K562 (cell line): ENCODE measurements around the gene ZP1. TPM values are rescaled to one million over a fixed set of nuclear protein-coding genes. Genes with fewer than 3 reads are reported as not detected.

Experiments
- CXXC5 ChIP-seq: fragments of 250-450 bp; sonication (Bioruptor Pico); IDR thresholded peaks from 2 replicates; pipeline ENCODE4 v1.8.0; 2022; ENCODE audit warnings: inconsistent platforms, mild to moderate bottlenecking, moderate library complexity
- ETV6 ChIP-seq, 3 experiments: fragments of 150-350 bp in 1 of 3; sonication (generic) in 1 of 3; formaldehyde crosslinking in 1 of 3; IDR thresholded peaks; 2 replicates each; pipeline versions ENCODE4 v1.6.1 to v1.8.0; 2014 to 2022; ENCODE audit warnings: borderline replicate concordance in 2 of 3, low read depth in 2 of 3, antibody characterized with exemption in 1 of 3, low read length in 1 of 3, mild to moderate bottlenecking in 1 of 3, missing genetic modification reagents in 1 of 3
- EWSR1 ChIP-seq: fragments of 450-650 bp; IDR thresholded peaks from 2 replicates; pipeline ENCODE4 v1.6.1; 2018; ENCODE audit warnings: borderline replicate concordance, mild to moderate bottlenecking, low read depth, moderate library complexity; ENCODE audit not compliant: partially characterized antibody
- FOXA1 ChIP-seq: fragments of 450-650 bp; IDR thresholded peaks from 2 replicates; pipeline ENCODE4 v1.6.1; 2016; ENCODE audit warnings: mild to moderate bottlenecking, borderline replicate concordance
- FOXJ2 ChIP-seq: fragments of 200-800 bp; sonication (Bioruptor generic); IDR thresholded peaks from 2 replicates; pipeline ENCODE4 v1.6.1; 2016; ENCODE audit warnings: missing genetic modification characterization, missing compliant biosample characterization
- MGA ChIP-seq: fragments of 450-650 bp; IDR thresholded peaks from 2 replicates; pipeline ENCODE4 v1.6.1; 2016; ENCODE audit warnings: mild to moderate bottlenecking, moderate library complexity
- NFE2L1 ChIP-seq: fragments of 450-650 bp; IDR thresholded peaks from 2 replicates; pipeline ENCODE4 v1.6.1; 2016; ENCODE audit warnings: missing genetic modification characterization, low read depth, mild to moderate bottlenecking, missing compliant biosample characterization, moderate library complexity, borderline replicate concordance
- XRCC4 ChIP-seq: IDR thresholded peaks from one replicate; pipeline ENCODE4 v1.6.1; 2011; ENCODE audit not compliant: insufficient read depth, insufficient read length; ENCODE audit errors: extremely low read depth
- ZBTB1 ChIP-seq: sonication (generic); formaldehyde crosslinking; IDR thresholded peaks from 2 replicates; pipeline ENCODE4 v1.8.1; 2023; ENCODE audit warnings: missing genetic modification reagents, low read depth, mild to moderate bottlenecking, borderline replicate concordance
- ZNF316 ChIP-seq: fragments of 450-650 bp; IDR thresholded peaks from 2 replicates; pipeline ENCODE4 v1.6.1; 2016
- ZNF695 ChIP-seq: fragments of 450-650 bp; formaldehyde crosslinking; IDR thresholded peaks from 2 replicates; pipeline ENCODE4 v1.4.0; 2020; ENCODE audit warnings: mild to moderate bottlenecking, moderate library complexity
- ZNF785 ChIP-seq: fragments of 250-450 bp; sonication (Bioruptor Pico); IDR thresholded peaks from 2 replicates; pipeline ENCODE4 v1.4.0; 2020; ENCODE audit warnings: mild to moderate bottlenecking
- polyA plus RNA-seq, 8 experiments: library from polyadenylated mRNA; depleted of rRNA in 4 of 8; stranded (reverse) in 5 of 8; unstranded in 3 of 8; fragments of >200 nt; fragmentation: Nextera tagmentation in 2 of 8; fragmentation: Illumina TruSeq in 1 of 8; extraction: Ambion mirVana in 2 of 8; extraction: Trizol in 1 of 8; gene quantifications; 2 replicates each; pipeline versions ENCODE4 v1.2.1 to v1.2.3, GENCODE V29; 2011 to 2014; ENCODE audit warnings: inconsistent platforms in 1 of 8, missing spikeins in 1 of 8
- total RNA-seq, 7 experiments: library from RNA; depleted of rRNA in 6 of 7; stranded (reverse); fragments of >200 nt in 6 of 7; fragmentation: Illumina TruSeq in 2 of 7; extraction: Trizol in 2 of 7; gene quantifications; 2 replicates each; pipeline versions ENCODE4 v1.2.1 to v1.2.3, GENCODE V29; 2011 to 2021; ENCODE audit warnings: low replicate concordance in 1 of 7
- TF ChIP-seq, protein P1 (sequence below): fragments of 450-650 bp; formaldehyde crosslinking; IDR thresholded peaks from 2 replicates; pipeline ENCODE4 v1.4.0; 2022; ENCODE audit warnings: missing genetic modification characterization

The ZP1 gene
- total and polyA plus RNA-seq, 9 of the 15 experiments (the other 6 are each of a cell fraction or from before 2014, with no cell fraction given), result 0.11 to 0.15 TPM; not detected in 7

- peak; percentile 99 for TF ChIP-seq MGA
- TF ChIP-seq FOXJ2 (tag), result no peak
- TF ChIP-seq ZNF785 (CRISPR knock-in tag), result no peak
- no peak for TF ChIP-seq ZBTB1 (CRISPR knock-in tag)
- TF ChIP-seq XRCC4, result no peak
- TF ChIP-seq, protein P1, sequence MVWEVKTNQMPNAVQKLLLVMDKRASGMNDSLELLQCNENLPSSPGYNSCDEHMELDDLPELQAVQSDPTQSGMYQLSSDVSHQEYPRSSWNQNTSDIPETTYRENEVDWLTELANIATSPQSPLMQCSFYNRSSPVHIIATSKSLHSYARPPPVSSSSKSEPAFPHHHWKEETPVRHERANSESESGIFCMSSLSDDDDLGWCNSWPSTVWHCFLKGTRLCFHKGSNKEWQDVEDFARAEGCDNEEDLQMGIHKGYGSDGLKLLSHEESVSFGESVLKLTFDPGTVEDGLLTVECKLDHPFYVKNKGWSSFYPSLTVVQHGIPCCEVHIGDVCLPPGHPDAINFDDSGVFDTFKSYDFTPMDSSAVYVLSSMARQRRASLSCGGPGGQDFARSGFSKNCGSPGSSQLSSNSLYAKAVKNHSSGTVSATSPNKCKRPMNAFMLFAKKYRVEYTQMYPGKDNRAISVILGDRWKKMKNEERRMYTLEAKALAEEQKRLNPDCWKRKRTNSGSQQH, result no peak
- TF ChIP-seq NFE2L1 (tag), result no peak
- no peak for TF ChIP-seq ZNF695 (CRISPR knock-in tag)
- TF ChIP-seq EWSR1, result no peak
- TF ChIP-seq FOXA1, result no peak
- TF ChIP-seq ZNF316, result no peak
- peak; percentile 80 for TF ChIP-seq CXXC5 (CRISPR knock-in tag)
- no peak for TF ChIP-seq ETV6 (IDR thresholded peaks at IDR 0.05; ENCODE audit: borderline replicate concordance in 1 of 2, low read depth in 2 of 2, low read length in 1 of 2)
- no peak; the same call in 1 of the 2 replicates for TF ChIP-seq ETV6 (CRISPR knock-in tag; IDR thresholded peaks at IDR 0.05; ENCODE audit: borderline replicate concordance)
Measured at GRCh38 chr11:60913793-60914632, 46.7 kb downstream of the ZP1 start, which contains the start of gene TMEM109 (continued).
